ENCODE measurements around the gene NUDT8.

The NUDT8 gene

GRCh38 chr11:67634366-67635230, 4.9 kb upstream of the NUDT8 start:
- DNase-seq (ENCODE audit: low read depth, low spot score), result no peak
- H3K9me3 ChIP-seq (ENCODE audit: insufficient read depth, low read length), result no peaks in the 10 kb centered on the region
- no peaks in the 10 kb centered on the region for H3K36me3 ChIP-seq (ENCODE audit: insufficient read depth, insufficient read length, low read length)
- no peak overlapping the region for H3K4me3 ChIP-seq (ENCODE audit: insufficient read length, low read depth)
- H3K27me3 ChIP-seq (ENCODE audit: insufficient read depth, insufficient read length), result peaks cover 8% of the 10 kb centered on the region
- H3K9ac ChIP-seq (ENCODE audit: insufficient read length, low read depth), result peak overlapping the region; percentile 45
- TF ChIP-seq YY1 (IDR thresholded peaks at IDR 0.05; ENCODE audit: insufficient read depth, insufficient read length) (no peak), ZNF274 (IDR thresholded peaks at IDR 0.05; ENCODE audit: low read depth, low read length) (no peak), SUZ12 (IDR thresholded peaks at IDR 0.05; ENCODE audit: extremely low read depth, insufficient read depth, insufficient read length) (no peak)
- peaks cover 22% of the 10 kb centered on the region for H3K4me1 ChIP-seq (ENCODE audit: insufficient read depth, insufficient read length)

GRCh38 chr11:67633758-67634365, 4.1 kb upstream of the NUDT8 start:
- Histone ChIP-seq H3K36me3 (ENCODE audit: insufficient read depth, insufficient read length, low read length) (no peaks in the 10 kb centered on the region), H3K27me3 (ENCODE audit: insufficient read depth, insufficient read length) (peaks cover under 1% of the 10 kb centered on the region), H3K9me3 (ENCODE audit: insufficient read depth, low read length) (no peaks in the 10 kb centered on the region), H3K9ac (ENCODE audit: insufficient read length, low read depth) (peak overlapping the region; percentile 45), H3K4me1 (ENCODE audit: insufficient read depth, insufficient read length) (peaks cover 19% of the 10 kb centered on the region), H3K4me3 (ENCODE audit: insufficient read length, low read depth) (no peak overlapping the region)
- DNase-seq (ENCODE audit: low read depth, low spot score), result no peak
- no peak for TF ChIP-seq YY1 (IDR thresholded peaks at IDR 0.05; ENCODE audit: insufficient read depth, insufficient read length)
- no peak for TF ChIP-seq ZNF274 (IDR thresholded peaks at IDR 0.05; ENCODE audit: low read depth, low read length)
- TF ChIP-seq SUZ12 (IDR thresholded peaks at IDR 0.05; ENCODE audit: extremely low read depth, insufficient read depth, insufficient read length), result no peak

DNA sequence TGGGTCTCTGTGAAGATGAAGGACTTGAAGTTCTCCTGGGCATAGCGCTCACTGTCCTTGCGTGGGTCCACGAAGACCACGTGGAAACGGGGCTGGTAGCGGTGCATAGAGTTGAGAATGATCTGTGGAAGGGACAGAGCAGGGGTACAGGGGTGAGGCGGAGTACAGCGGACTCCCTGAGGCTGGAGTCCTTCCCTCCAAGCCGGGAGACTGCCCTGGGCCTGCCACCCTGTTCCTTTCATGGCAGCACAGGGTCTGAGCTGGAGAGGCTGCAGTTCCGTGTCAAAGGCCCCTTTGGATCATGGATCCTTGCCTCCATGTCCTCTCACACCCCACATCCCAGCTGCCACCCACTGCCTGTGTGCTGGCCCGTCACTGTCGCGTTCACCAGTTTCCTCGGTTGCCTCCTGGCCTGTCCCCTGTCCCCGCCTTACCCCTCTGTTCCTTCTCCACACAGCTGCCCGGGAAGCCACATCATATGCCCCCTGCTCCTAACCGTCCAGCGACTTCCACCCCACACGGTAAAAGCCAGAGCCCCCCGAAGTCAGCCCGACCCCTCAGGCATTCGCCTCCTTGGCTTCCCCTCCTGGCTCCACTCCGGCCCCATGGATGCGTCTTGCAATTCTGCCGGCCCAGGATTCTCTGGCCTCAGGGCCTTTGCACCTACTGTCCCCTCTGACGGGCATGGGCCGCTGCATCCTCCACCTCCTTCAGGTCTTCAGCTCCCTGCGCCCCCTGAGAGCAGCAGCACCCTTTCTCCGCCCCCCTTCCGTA, 3.4 kb upstream of the NUDT8 start:
- peaks cover 16% of the 10 kb centered on the region for H3K4me1 ChIP-seq (ENCODE audit: insufficient read depth, insufficient read length)
- no peak overlapping the region for H3K9ac ChIP-seq (ENCODE audit: insufficient read length, low read depth)
- no peak overlapping the region for H3K4me3 ChIP-seq (ENCODE audit: insufficient read length, low read depth)
- no peaks in the 10 kb centered on the region for H3K36me3 ChIP-seq (ENCODE audit: insufficient read depth, insufficient read length, low read length)
- DNase-seq (ENCODE audit: low read depth, low spot score), result no peak
- H3K9me3 ChIP-seq (ENCODE audit: insufficient read depth, low read length), result no peaks in the 10 kb centered on the region
- TF ChIP-seq YY1 (IDR thresholded peaks at IDR 0.05; ENCODE audit: insufficient read depth, insufficient read length) (no peak), ZNF274 (IDR thresholded peaks at IDR 0.05; ENCODE audit: low read depth, low read length) (no peak), SUZ12 (IDR thresholded peaks at IDR 0.05; ENCODE audit: extremely low read depth, insufficient read depth, insufficient read length) (no peak)
- H3K27me3 ChIP-seq (ENCODE audit: insufficient read depth, insufficient read length), result no peaks in the 10 kb centered on the region

GRCh38 chr11:67632175-67632981, 2.6 kb upstream of the NUDT8 start:
- DNase-seq (ENCODE audit: low read depth, low spot score), result no peak
- no peaks in the 10 kb centered on the region for H3K9me3 ChIP-seq (ENCODE audit: insufficient read depth, low read length)
- no peaks in the 10 kb centered on the region for H3K27me3 ChIP-seq (ENCODE audit: insufficient read depth, insufficient read length)
- TF ChIP-seq ZNF274 (IDR thresholded peaks at IDR 0.05; ENCODE audit: low read depth, low read length) (no peak), SUZ12 (IDR thresholded peaks at IDR 0.05; ENCODE audit: extremely low read depth, insufficient read depth, insufficient read length) (no peak), YY1 (IDR thresholded peaks at IDR 0.05; ENCODE audit: insufficient read depth, insufficient read length) (no peak)
- peak overlapping the region; percentile 83 for H3K9ac ChIP-seq (ENCODE audit: insufficient read length, low read depth)
- H3K36me3 ChIP-seq (ENCODE audit: insufficient read depth, insufficient read length, low read length), result no peaks in the 10 kb centered on the region
- peaks cover 16% of the 10 kb centered on the region for H3K4me1 ChIP-seq (ENCODE audit: insufficient read depth, insufficient read length)
- H3K4me3 ChIP-seq (ENCODE audit: insufficient read length, low read depth), result peak overlapping the region; percentile 53

DNA sequence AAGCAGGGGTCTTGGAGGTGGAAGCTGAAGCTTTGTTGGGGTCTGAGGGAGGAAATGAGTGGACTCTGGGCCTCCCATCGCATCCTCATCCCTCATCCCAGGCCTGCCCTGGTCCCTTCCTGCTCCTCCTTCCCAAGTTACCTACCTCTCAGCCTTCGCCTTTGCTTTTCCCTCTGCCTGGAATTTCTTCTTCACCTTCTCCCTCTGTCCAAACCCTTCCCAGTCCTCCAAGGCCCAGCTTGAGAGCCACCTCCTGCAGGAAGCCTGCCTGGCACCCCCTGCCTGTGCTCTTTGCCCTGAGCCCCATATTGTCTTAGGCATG, 2.1 kb upstream of the NUDT8 start:
- H3K9ac ChIP-seq (ENCODE audit: insufficient read length, low read depth), result peak overlapping the region; percentile 83
- peaks cover 4% of the 10 kb centered on the region for H3K36me3 ChIP-seq (ENCODE audit: insufficient read depth, insufficient read length, low read length)
- no peak for DNase-seq (ENCODE audit: low read depth, low spot score)
- no peaks in the 10 kb centered on the region for H3K9me3 ChIP-seq (ENCODE audit: insufficient read depth, low read length)
- peak overlapping the region; percentile 53 for H3K4me3 ChIP-seq (ENCODE audit: insufficient read length, low read depth)
- TF ChIP-seq ZNF274 (IDR thresholded peaks at IDR 0.05; ENCODE audit: low read depth, low read length) (no peak), YY1 (IDR thresholded peaks at IDR 0.05; ENCODE audit: insufficient read depth, insufficient read length) (no peak), SUZ12 (IDR thresholded peaks at IDR 0.05; ENCODE audit: extremely low read depth, insufficient read depth, insufficient read length) (no peak)
- H3K27me3 ChIP-seq (ENCODE audit: insufficient read depth, insufficient read length), result no peaks in the 10 kb centered on the region
- peaks cover 16% of the 10 kb centered on the region for H3K4me1 ChIP-seq (ENCODE audit: insufficient read depth, insufficient read length)

- peak overlapping the region; percentile 53 for H3K4me3 ChIP-seq (ENCODE audit: insufficient read length, low read depth)
- TF ChIP-seq ZNF274 (IDR thresholded peaks at IDR 0.05; ENCODE audit: low read depth, low read length) (no peak), SUZ12 (IDR thresholded peaks at IDR 0.05; ENCODE audit: extremely low read depth, insufficient read depth, insufficient read length) (no peak), YY1 (IDR thresholded peaks at IDR 0.05; ENCODE audit: insufficient read depth, insufficient read length) (no peak)
- peaks cover 16% of the 10 kb centered on the region for H3K4me1 ChIP-seq (ENCODE audit: insufficient read depth, insufficient read length)
Observed at GRCh38 chr11:67631411-67631810, 1.7 kb upstream of the NUDT8 start.

More at GRCh38 chr11:67631411-67631810, 1.7 kb upstream of the NUDT8 start:
- Histone ChIP-seq H3K27me3 (ENCODE audit: insufficient read depth, insufficient read length) (no peaks in the 10 kb centered on the region), H3K9ac (ENCODE audit: insufficient read length, low read depth) (peak overlapping the region; percentile 83), H3K36me3 (ENCODE audit: insufficient read depth, insufficient read length, low read length) (peaks cover 4% of the 10 kb centered on the region), H3K9me3 (ENCODE audit: insufficient read depth, low read length) (no peaks in the 10 kb centered on the region)
- no peak for DNase-seq (ENCODE audit: low read depth, low spot score)

All from NT2/D1 (cell line).